Measurements from ENCODE around the gene CD164.

CD164 gene
- total RNA-seq = 168 to 295 (median 239) reads per million in 4 donors

DNA sequence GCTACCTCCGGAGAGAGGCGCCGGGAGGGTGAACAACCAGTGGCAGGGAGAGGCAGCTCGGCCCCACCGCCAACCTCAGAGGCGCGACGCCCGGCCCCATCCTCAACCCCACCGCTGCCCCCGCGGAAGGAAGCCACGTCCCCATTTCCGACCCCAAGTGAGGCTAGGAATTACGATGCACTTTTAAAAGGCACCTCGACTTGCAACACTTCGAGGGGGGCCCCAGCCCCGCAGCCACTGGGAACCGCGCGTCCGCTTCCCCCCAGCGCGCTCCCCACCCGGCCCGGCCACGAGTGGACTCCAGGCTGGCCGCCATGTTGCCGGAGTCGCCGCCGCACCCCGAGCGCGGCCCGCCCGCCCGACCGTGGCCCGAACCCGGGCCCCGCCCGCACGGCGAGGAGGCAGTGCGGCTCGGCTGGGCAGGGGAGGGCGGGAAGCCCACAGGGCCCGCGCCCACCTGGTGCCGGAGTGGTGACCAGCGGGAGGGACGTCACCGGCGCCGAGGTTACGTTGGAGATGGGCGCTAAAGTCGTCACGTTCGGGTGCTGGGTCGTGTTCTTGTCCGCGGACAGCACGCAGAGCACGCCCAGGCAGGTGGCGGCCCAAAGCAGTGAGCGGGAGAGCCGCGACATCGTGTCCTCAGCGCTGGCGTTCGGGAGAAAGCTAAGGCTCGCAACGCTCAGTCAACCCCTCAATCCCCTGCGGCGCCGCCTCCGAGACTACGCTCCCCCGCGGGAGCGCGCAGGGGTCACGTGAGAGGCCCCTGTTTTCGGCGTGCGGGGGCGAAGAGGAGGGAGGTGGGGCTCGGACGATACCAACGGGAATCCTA lies at the start of gene CD164:
Gene CD164, minus strand, starts transcription at position 721 of the 829 bp plus-strand sequence. Its CDS starts 89 bp downstream, at position 632.
- DNase-seq = peak; percentile 89 to 96 (median 92)

DNA sequence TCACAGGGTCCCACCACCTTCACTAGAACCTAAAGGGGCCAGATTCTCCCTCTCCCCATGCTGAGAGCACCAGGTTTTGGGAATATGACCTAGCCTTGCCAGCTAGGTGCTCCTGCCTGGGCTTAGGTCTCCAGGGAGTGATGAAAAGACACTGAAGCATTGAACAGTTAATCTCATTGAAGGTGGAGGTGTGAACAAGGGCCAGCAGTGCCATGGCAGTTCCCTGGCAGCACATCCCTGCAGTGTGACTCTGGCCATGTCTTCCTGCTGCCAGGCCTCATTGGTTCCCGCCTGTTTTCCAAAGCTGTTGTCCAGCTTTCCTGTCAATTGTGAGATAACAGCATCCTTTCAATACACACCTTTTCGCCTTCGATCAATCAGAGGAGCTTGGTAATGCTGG lies 47.2 kb upstream of the CD164 start:
- no peak for DNase-seq

DNA sequence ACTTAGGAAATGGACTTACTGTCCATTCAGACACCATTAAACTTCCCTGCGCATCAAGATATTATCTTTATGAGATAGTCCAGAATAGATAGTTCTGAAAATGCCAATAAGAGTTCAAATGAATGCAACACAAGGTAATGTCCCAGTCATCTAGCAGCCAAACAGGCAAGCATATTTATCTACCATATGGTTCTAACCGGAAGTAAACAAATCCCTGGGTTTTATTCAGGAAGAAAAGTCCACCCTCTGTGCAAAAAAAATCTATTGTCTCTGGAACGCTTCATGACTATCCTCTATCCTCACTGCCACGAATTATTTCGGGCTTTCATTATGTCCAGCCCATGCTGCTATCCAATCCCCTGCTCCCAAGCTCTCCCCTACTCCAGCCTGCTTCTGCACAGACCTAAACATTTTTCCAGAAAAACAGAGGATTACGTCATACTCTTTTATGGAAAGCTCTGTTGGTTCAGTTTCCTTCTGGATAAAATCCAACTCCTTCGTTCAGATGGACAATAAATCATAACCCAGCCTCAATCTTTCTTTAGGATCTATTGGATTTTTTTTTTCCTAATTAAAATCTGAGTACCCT lies 46.7 kb upstream of the CD164 start:
- DNase-seq = no peak

DNA sequence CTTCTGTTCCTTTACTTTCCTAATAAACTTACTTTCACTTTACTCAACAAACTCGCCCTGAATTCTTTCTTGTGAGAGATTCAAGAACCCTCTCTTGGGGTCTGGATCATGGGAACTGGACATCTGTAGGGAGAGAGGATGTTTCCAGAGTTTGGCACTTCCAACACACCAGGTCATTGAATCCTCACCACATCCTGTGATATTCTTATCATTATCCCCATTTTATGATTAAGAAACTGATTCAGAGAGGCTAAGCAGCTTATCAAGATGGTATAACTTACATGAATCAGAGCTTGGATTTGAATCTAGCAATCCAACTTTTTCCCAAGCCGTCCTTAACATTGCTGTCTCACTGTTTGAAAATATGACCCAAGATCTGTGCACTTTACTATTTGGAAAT lies 42.7 kb upstream of the CD164 start:
- no peak for DNase-seq

DNA sequence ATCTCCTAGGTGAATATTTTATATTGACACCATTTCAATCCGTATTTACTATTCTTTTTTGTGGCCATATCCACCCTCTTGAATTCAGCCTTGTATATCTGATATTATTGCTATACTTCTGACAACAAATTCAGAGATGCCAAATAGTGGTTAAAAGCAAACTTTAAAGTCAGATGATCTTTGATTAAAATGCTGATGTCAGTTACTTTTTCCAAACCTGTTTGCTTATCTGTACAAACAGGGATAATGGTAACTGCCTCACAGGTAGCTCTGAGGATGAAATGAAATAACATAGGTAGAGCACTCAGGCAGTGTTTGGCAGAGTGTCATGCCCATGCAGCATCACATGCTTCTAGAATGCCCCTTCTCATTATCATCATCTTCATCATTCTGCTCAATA lies 38.9 kb upstream of the CD164 start:
- DNase-seq = no peak

DNA sequence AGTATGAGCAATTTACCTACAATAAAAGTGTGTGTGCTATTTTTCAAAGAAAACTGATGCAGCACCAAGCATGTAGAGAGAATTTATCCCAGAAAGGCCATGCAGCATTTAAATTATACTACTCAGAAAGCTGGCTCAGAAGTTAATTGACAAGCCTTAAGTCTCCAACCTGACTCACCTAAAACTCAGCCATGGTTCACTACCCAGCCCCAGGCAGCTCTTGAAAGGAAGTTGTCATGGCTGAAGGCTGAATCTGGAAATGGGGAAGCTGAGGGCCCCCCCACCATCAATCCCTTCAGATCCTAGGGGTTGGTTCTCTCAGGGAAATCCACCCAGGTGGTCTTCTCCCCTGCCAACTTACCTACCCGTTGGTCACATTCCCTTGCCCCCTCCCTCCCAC lies 38.5 kb upstream of the CD164 start:
- no peak for DNase-seq

DNA sequence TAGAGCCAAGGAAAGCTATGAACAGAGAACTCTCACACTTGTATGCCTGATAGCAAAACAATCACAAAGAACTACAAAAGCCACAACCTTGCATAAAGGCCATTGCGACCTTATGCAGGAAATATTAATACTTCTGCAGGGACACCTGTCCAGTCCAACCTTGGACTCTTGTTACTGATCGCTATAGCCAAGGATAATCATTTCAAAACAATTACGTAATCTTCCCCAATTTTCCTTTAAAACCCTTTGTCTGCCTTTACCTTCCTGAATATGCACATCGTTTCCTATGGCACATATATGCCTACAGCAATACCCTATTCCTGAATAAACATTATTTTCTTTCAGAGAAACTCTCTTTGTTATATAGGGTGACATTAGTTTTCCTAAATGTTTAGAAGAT lies 35.4 kb upstream of the CD164 start:
- DNase-seq = no peak

DNA sequence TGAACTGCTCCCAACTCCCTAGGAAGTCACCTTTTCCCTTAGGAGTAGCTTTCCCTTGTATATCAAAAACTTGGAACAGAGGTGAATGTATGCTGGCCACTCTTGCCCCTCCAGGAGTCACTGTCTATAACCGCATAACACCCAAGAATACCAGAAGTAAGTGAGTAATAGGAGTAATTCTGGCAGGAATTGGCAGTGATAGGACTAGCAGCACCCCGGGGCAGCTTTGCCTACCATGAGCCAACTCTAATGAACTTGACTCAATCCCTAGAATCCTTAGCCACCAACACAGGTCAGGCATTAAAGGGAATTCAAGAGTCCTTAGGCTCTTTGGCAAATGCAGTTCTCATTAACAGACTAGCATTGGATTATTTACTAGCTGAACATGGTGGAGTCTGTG lies 28.8 kb upstream of the CD164 start:
- DNase-seq = no peak

DNA sequence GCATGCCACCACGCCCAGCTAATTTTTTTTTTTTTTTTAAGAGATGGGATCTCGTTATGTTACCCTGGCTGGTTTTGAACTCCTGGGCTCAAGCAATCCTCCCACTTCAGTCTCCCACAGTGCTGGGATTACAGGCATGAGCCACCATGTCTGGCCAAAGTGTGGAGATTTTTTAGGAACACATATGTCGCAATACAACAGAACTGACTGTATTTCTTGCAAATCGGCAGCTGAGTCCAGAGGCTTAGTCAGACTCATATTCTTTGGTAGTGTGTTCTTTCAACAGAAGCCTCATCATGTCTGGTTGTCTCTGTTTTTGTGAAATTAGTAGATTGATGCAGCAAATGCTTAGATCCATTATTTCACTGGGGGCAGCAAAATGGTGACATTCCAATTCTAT lies 23.9 kb upstream of the CD164 start:
- DNase-seq = no peak

DNA sequence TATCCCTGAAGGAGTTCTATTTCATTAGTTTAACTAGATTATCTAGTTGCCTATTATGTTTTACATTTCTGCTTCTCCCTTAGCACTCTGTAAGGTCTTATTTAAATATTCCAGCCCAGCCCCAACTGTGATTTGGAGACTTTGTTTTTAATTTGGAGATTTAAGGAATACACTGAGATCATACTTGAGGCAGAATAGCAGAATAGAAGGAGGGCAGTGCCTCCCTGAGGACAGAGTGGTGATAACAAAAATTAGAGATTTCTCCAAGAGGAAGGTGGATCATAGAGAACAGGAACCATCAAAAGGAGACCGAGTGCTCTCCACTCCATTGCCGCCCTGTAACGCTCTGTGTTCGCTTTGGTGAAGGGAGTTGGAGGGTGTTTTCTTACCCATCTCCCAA lies 14.8 kb upstream of the CD164 start:
- DNase-seq = no peak

DNA sequence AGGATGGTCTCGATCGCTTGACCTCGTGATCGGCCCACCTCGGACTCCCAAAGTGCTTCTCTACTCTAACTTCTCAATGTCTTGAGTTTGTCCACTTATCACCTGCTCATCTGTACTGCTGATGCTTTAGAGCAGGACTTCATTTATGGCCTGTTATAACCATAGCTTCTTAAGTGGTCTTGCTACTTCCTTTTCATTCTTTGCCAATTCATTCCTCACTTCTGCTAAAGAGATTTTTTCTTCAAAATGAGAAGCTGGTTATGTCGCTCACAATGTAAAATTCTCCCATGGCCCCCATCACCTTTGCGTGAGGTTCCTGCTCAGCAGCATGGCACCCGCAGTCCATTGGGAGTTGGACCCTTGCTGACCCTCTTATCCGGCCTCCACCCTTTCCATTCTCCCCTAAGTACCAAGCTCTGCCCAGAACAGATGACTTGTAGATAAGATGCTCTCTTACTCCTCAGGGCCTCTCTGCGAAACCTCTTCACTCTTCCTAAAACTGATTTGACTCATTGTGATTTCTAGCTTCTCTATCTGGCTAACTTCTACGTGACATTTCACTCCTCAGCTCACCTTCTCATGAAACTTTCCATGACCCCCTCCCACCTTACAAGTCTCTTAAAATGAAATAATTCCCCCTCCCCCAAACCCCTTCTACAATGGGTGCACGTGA lies 13.9 kb upstream of the CD164 start:
- DNase-seq = no peak

DNA sequence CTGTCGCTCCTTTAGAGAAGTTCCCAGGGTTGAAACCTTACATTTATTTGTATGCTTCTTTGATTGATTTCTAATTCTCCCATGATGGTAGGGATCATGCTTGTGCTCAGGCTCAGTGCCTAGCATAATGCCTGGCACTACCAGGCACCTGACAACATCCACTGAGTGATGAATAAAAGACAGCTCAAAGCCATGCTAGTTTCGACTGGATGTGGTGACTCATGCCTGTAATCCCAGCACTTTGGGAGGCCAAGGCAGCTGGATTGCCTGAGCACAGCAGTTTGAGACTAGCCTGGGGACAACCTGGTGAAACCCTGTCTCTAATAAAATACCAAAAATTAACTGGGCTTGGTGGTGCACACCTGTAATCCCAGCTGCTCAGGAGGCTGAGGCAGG lies 11.6 kb upstream of the CD164 start:
- no peak for DNase-seq

DNA sequence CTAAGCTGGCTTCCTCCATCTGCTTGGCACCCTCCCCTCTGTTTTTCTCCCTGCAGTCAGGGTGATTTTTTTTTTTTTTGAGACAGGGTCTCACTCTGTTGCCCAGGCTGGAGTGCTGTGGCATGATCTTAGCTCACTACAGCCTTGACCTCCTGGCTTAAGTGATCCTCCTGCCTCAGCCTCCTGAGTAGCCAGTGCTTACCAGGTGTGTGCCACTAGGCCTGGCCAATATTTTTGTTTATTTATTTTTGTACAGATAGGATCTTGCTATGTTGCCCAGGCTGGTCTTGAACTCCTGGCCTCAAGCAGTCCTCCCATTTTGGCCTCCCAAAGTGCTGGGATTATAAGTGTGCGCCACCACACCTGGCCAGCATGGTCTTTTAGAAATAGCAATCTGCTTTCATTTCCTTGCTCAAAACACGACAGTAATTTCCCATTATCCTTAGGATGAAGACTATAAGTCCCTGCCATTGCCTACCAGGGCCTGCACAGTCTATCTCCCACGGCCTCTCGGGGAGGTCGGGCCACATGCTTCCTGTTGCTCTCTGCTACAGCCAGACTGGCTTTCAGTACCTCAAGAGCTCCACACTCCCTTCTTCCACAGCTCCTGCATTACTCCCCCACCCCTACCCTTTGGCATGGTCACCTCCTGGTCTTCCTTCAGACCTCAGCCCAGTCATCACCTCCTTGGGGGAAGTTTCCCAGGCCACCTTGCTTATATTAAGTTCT lies 11.1 kb upstream of the CD164 start:
- DNase-seq = no peak

DNA sequence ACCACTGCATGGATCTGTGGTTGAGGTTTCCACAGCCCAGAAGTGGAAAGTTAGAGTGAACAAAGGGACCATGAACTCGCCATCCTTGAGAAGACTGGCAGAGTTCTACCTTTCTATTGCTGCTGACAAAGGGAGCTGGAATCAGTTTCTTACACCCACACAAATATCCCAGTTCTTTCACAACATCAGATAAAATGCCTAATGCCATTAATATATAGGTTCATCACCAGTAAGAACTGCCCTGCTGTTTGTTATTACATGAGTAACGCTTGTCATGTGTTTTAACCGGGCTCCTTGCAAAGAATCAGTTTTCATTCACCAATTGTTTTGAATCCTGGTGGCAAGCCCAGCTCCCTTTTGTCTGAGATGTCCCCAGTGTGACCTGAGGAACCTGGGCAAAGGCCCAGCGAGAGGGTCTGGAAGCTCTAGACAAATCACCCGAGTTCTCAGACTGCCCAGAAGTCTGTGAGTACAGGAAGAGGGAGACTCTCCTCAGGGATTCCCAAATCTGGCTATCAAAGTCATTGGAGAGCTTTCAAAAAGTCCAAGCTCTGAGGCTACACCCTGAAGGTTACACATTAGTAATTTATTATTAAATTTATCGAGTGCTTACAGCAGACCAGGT lies 7.5 kb upstream of the CD164 start:
- no peak for DNase-seq

DNA sequence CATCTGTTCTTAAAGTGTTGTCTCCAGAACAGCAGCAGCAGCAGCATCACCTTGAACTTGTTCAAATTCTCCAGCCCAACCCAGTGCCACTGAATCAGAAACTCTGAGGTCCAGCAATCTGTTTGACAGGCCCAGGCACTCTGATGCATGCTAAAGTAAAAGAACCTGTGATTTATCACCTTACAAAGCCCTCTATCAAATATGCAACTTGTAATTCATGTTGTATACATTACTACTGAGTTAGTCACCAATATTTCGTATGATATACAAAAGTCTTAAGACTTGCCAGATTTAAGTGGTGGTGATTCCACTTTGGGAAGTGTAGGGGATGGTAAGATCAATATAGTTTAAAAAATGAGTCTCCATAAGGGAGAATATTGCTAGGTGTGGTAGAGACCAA lies 6.0 kb upstream of the CD164 start:
- no peak for DNase-seq

DNA sequence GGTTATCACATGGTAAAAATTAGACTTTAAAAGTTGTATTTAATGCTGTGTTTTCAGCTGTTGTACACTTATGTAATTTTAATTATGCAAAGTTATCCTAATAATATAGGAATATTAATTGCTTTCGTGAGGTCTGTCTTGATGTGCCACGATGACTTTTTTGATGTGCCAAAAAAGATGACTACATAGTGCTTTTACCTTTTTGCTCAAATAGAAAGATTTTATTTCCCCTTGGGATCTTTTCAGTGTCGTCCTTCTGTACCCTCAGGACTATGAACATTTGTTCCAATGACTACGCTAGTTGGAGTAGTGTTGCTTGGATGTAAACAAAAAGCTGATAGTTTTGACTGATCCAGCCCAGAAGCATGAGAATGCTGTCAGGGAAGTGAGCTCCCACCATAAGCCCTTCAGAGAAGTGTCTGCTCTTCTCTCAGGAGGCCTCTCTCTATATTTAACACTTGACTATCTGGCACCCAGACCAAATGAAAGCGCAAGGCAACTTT lies 1.2 kb upstream of the CD164 start:
- no peak for DNase-seq

DNA sequence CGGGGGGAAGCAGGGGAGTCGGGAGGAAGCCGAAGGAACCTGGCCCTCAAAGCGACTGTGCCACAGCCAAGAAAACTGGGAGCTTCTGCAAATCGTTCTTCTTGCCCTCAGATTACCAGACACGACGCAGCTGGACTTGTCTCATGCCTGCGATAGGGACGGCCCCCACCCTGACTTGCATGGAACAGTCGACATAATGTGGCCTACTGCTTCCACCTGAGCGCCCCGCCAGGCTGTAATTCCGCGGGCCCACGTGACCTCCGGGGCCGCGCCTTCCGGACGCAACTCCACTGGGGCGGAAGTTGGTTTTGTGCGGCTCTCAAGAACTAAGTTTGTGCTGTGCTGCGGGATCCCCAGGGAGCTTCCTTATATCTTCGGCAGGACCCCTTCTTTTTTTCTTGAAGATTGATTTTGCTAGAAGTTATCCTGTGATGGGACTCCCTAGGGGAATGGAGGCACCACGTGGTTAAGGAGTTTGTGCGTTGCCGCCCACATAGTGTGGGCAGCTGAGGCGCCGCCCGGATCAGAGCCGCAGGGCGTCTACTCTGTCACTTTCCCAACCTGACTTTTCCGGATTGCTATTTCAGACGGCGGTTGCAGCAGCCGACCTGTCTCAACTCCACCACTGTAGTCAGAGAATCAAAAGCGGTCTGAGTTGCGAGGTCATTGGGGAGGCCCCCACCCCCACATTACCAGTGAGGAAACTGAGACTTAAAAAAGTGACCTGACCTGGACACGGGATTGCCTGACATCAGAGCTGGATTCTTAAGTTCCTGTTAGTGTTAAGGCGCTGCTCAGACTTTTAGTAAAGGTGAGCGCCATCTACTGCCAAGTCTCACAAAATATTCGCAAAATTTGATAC lies 540 bp upstream of the CD164 start:
- peak; percentile 84 to 97 (median 89) for DNase-seq

DNA sequence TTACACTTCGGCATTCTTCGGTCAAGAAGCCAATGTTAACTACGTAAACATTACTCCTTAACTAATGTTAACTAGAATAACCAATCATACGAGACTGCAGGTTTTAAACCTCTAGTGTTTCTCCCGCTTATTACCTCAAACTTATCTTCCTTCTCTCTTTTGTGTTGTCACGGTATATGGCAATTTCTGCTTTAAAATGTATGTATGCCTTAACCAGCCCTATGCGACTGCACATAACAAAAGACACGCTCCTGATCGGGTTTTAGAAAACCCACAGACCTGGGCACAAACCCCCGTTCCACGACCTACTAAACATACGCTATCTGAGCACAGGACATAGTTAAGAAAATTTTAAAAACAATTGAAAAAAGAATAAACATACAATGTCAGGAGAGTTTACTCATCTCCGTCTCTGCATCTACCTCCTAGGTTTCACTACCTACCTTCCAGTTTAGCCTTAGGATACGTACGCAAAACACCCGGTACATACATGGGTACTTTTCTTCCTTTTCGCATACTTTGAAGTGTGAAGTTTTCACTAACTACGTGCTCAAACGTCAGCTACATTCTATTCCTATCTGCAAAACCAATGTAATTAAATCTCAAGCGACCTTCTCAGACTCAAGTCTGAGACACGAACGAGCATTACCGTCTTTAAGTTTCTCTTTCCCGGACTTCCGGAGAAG lies 1.1 kb downstream of the CD164 start:
- peak in 1 of 5 donors; percentile 2 for DNase-seq

DNA sequence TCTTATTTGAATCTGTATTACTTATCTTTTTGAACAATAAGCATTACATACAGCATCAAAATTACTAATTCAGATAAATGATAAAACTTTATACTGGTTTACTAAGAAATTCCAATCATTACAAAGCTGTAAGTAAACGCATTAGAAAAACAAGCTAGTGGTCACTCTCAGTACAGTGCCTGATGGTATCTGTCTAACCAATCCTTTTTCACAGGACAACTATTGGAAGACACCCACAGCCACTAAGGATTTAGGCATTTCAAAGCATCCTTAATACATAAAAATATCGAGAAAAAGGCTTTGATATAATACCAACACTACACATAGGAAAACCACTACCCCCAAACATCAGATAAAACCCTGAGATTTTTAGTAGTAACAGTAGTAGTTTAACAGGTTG lies 2.6 kb downstream of the CD164 start:
- DNase-seq = no peak

DNA sequence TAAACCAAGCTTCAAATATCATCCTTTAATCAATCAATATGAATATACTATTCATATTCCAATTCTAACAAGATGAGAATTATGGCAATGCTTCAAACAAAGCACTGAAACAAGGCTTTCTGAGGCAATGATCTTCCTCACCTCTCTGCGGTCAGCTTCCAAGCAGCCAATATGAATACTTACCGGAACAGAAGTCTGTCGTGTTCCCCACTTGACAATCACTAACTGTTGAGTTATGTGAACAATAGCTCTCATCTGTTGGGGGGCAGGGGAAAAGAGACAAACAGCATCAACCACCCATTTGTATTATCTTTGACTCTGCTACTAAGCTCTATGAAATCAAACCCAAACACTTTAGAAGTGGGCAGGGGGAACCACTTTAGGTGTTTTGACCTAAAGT lies 4.5 kb downstream of the CD164 start:
- DNase-seq = no peak

DNA sequence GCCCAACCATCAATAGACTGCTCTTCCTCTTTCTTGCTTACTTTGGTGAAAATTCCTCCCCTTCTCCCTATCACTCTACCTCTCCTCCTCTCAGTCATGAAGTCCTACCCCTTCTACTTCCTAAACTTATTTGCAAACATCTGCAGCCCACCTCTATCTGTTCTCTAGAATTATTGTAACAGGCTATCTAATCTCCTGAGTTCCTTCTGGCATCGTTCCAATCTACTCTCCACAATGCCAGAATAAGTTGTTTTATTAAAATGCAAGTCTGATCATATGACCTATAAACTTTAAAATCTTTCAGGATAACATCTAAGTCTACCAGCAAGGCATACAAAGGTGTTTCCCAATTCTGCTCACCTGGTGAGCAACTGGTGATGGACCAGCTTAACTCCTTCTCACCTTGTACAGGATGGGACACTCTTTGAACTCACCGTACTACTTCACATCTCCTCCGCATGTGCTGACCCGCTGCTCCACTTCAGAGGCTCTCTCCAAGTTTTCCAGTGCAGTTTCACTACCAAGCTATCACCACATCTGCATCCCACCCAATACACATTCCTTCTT lies 7.9 kb downstream of the CD164 start:
- no peak for DNase-seq
